Stimulated activated CD8-positive, alpha-beta memory T cell treated with anti-CD3 and anti-CD28 coated beads, Interleukin-4, amount 100 ng/mL, for 4 hours (primary cell): ENCODE measurements around the gene IRAK2.
A peak's percentile ranks its signal among the peaks of the same experiment; 100 is the strongest.

ENCODE experiments used
- DNase-seq, 2 donors: peaks; one replicate each; pipeline ENCODE4 v3.0.0-alpha.2; 2020; ENCODE audit warnings: low read depth in 2 of 2, low spot score in 1 of 2

Gene IRAK2

GRCh38 chr3:10223676-10224639 is 59.2 kb downstream of the IRAK2 start:
- DNase-seq: peak in 1 of 2 donors; percentile 34

- peak; percentile 28 to 33 for DNase-seq
These were observed 60.3 kb downstream of the IRAK2 start for GRCh38 chr3:10224794-10225665.

- no peak for DNase-seq
These were observed 61.6 kb downstream of the IRAK2 start for GRCh38 chr3:10226293-10226692.

GRCh38 chr3:10228248-10228950 is 63.7 kb downstream of the IRAK2 start:
- no peak for DNase-seq

GRCh38 chr3:10229576-10229975 is 64.9 kb downstream of the IRAK2 start:
- no peak for DNase-seq

- no peak for DNase-seq
These were observed 67.4 kb downstream of the IRAK2 start for GRCh38 chr3:10232137-10232536.

GRCh38 chr3:10233988-10234387 is 69.3 kb downstream of the IRAK2 start:
- DNase-seq: no peak

GRCh38 chr3:10234526-10235230 is 70.0 kb downstream of the IRAK2 start:
- DNase-seq: no peak

GRCh38 chr3:10235551-10235950 is 70.8 kb downstream of the IRAK2 start:
- DNase-seq: no peak

GRCh38 chr3:10238345-10239183 is 73.8 kb downstream of the IRAK2 start:
- peak in 1 of 2 donors; percentile 35 for DNase-seq

- no peak for DNase-seq
These were observed 76.1 kb downstream of the IRAK2 start for GRCh38 chr3:10240799-10241198.

- DNase-seq: peak; percentile 61 to 62
These were observed 77.7 kb downstream of the IRAK2 start for GRCh38 chr3:10242182-10243065.

- no peak for DNase-seq
These were observed 79.3 kb downstream of the IRAK2 start for GRCh38 chr3:10244009-10244408.

GRCh38 chr3:10245081-10245712 is 80.5 kb downstream of the IRAK2 start:
- DNase-seq: no peak

- DNase-seq: no peak
These were observed 83.0 kb downstream of the IRAK2 start for GRCh38 chr3:10247679-10248183.

GRCh38 chr3:10248184-10248983 is 83.7 kb downstream of the IRAK2 start, which contains the start of gene TATDN2:
Gene TATDN2 (plus strand): TSS chr3:10248459. CDS start chr3:10249201, 742 bp downstream.
- peak; percentile 76 to 91 for DNase-seq
